SK-N-SH (cell line): ENCODE data around the gene VGLL4.

ENCODE experiments used
- CTCF ChIP-seq: fragments of 200-600 bp; sonication (generic); IDR thresholded peaks from 2 replicates; pipeline ENCODE4 v1.6.1; 2017; ENCODE audit warnings: antibody characterized with exemption, mild to moderate bottlenecking, moderate library complexity
- EZH2phosphoT487 ChIP-seq: fragments of 200-600 bp; sonication (generic); IDR thresholded peaks from 2 replicates; pipeline ENCODE4 v1.6.1; 2017; ENCODE audit warnings: low read depth, mixed run types, mild to moderate bottlenecking, antibody characterized with exemption, moderate library complexity, borderline replicate concordance
- GABPA ChIP-seq: IDR thresholded peaks from 2 replicates; pipeline ENCODE4 v1.4.0; 2012; ENCODE audit warnings: low read depth, mild to moderate bottlenecking
- POLR2AphosphoS5 ChIP-seq: IDR thresholded peaks from 2 replicates; pipeline ENCODE4 v1.6.1; 2012; ENCODE audit warnings: low read depth, low read length
- REST ChIP-seq: IDR thresholded peaks from 2 replicates; pipeline ENCODE4 v1.6.1; 2012; ENCODE audit warnings: mild to moderate bottlenecking, low read depth, low read length, moderate library complexity

- no peak for TF ChIP-seq CTCF
- TF ChIP-seq REST: no peak
- TF ChIP-seq EZH2phosphoT487: no peak
- no peak for TF ChIP-seq GABPA
- TF ChIP-seq POLR2AphosphoS5: no peak
Observed at GRCh38 chr3:11569156-11569741, 74.5 kb downstream of the VGLL4 start.
